IPS DF 6.9 (cell line): ENCODE results near the gene PTPRB.

Experiments used
- DNase-seq: peaks from one replicate; pipeline ENCODE4 v3.0.0-alpha.2; 2013; ENCODE audit warnings: low read depth, low spot score
- H3K27ac ChIP-seq: one replicate; pipeline ENCODE4 v1.5.1; 2013; ENCODE audit warnings: low read length, control low read depth
- H3K27me3 ChIP-seq: 2 replicates; pipeline ENCODE4 v1.6.1; 2013; ENCODE audit warnings: mild to moderate bottlenecking, low read length; ENCODE audit not compliant: control insufficient read depth, insufficient read depth
- H3K36me3 ChIP-seq: 2 replicates; pipeline ENCODE4 v1.6.1; 2013; ENCODE audit warnings: low read length; ENCODE audit not compliant: control insufficient read depth, insufficient read depth
- H3K4me1 ChIP-seq: 2 replicates; pipeline ENCODE4 v1.6.1; 2013; ENCODE audit warnings: low read length; ENCODE audit not compliant: control insufficient read depth, insufficient read depth
- H3K4me3 ChIP-seq: 2 replicates; pipeline ENCODE4 v1.5.1; 2013; ENCODE audit warnings: mild to moderate bottlenecking, low read length
- H3K9me3 ChIP-seq: 2 replicates; pipeline ENCODE4 v1.6.1; 2013; ENCODE audit warnings: low read length, inconsistent platforms; ENCODE audit not compliant: control insufficient read depth, insufficient read depth
- WGBS: extraction: QIAGEN DNeasy Blood & Tissue Kit; methylation state at CpG from one replicate; pipeline ENCODE4 v1.1.7; 2013; ENCODE audit warnings: mixed read lengths, missing lambda C conversion rate; ENCODE audit not compliant: insufficient read length, insufficient coverage; 5-methylcytosine and 5-hydroxymethylcytosine counted together

The PTPRB gene

GRCh38 chr12:70468741-70469140, 168.5 kb downstream of the PTPRB start:
- Histone ChIP-seq H3K9me3 (peaks cover 2% of the 10 kb centered on the region), H3K27me3 (no peaks in the 10 kb centered on the region), H3K4me1 (no peaks in the 10 kb centered on the region), H3K27ac (no peak overlapping the region), H3K36me3 (no peaks in the 10 kb centered on the region), H3K4me3 (no peak overlapping the region)
- no peak for DNase-seq
- WGBS, result no CpG with 5 or more reads among the region's 3 CpGs

GRCh38 chr12:70467918-70468733, 169.1 kb downstream of the PTPRB start:
- H3K27me3 ChIP-seq, result no peaks in the 10 kb centered on the region
- H3K9me3 ChIP-seq, result peaks cover 3% of the 10 kb centered on the region
- no peaks in the 10 kb centered on the region for H3K4me1 ChIP-seq
- no peak overlapping the region for H3K4me3 ChIP-seq
- H3K36me3 ChIP-seq, result no peaks in the 10 kb centered on the region
- WGBS, result no CpG with 5 or more reads among the region's 10 CpGs
- DNase-seq, result no peak
- H3K27ac ChIP-seq, result no peak overlapping the region

- Histone ChIP-seq H3K4me1 (no peaks in the 10 kb centered on the region), H3K27me3 (no peaks in the 10 kb centered on the region), H3K9me3 (peaks cover 3% of the 10 kb centered on the region), H3K4me3 (no peak overlapping the region), H3K27ac (no peak overlapping the region), H3K36me3 (no peaks in the 10 kb centered on the region)
- DNase-seq, result no peak
- no CpG with 5 or more reads among the region's 2 CpGs for WGBS
Observed at GRCh38 chr12:70467476-70467875, 169.8 kb downstream of the PTPRB start.

GRCh38 chr12:70466753-70467152, 170.5 kb downstream of the PTPRB start:
- H3K4me1 ChIP-seq, result no peaks in the 10 kb centered on the region
- H3K27ac ChIP-seq, result no peak overlapping the region
- peaks cover 3% of the 10 kb centered on the region for H3K9me3 ChIP-seq
- WGBS, result no CpG with 5 or more reads among the region's 2 CpGs
- no peaks in the 10 kb centered on the region for H3K27me3 ChIP-seq
- H3K36me3 ChIP-seq, result no peaks in the 10 kb centered on the region
- DNase-seq, result no peak
- H3K4me3 ChIP-seq, result no peak overlapping the region
